ENCODE measurements around the gene PEAK1. TPM values are rescaled to one million over a fixed set of nuclear protein-coding genes. Genes with fewer than 3 reads are reported as not detected.

Gene PEAK1
- 14.0 and 16.5 TPM in 2 replicates for total RNA-seq (2014; rRNA removed; shearing (Covaris generic))
- polyA plus RNA-seq (2015; cell fraction: cytosol; rRNA removed) = 7.9 and 12.7 TPM in 2 replicates
- 25.4 and 31.0 TPM in 2 replicates for polyA plus RNA-seq (2015; cell fraction: nucleus; rRNA removed)

- peak; percentile 97 for DNase-seq (ENCODE audit: low read depth)
Measured at GRCh38 chr15:77419836-77420609, at the start of gene PEAK1. Gene PEAK1 (minus strand): TSS chr15:77420104. CDS start chr15:77181926, 238,178 bp downstream.

DNA sequence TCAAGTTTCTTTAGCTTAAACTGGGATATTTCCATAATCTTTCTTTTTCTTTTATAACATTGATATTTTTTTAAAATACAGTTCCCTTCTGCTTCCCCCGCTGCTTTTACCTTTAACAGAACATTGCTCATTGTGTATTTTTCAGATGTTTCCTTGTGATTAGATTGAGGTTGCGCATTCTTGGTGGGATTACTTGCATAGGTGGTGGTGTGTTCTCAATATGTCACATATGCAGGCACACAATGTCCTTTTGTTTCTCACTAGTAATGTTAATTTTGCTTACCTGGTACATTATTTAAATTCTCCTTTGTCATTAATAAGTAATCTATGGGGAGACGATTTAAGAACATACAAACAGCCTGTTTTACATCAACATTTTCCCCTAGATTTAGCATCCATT lies 49.0 kb upstream of the PEAK1 start:
- no peak for DNase-seq (ENCODE audit: low read depth)

DNA sequence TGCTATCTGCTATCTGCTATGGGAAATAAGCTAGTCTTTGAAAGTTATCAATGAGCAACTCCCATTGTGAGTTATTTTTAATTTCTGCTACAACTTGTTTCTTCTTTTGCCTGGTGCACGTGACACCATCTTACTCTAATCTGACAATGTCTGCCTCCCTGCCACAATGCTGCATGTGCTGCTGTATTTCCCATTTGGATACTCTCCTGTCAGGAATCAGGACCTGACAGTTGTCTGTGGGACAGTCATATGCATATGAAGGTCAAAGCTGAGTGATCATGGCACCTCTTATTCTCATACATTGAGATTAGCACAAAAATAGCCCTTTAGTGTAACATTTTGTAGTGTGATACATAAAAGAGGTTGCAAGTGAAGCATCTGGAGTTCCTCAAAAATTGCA lies 46.6 kb upstream of the PEAK1 start:
- DNase-seq (ENCODE audit: low read depth) = no peak

- DNase-seq (ENCODE audit: low read depth) = no peak
Measured at GRCh38 chr15:77464129-77464865, 44.4 kb upstream of the PEAK1 start.

- DNase-seq (ENCODE audit: low read depth) = no peak
Measured at GRCh38 chr15:77461486-77461885, 41.6 kb upstream of the PEAK1 start.

DNA sequence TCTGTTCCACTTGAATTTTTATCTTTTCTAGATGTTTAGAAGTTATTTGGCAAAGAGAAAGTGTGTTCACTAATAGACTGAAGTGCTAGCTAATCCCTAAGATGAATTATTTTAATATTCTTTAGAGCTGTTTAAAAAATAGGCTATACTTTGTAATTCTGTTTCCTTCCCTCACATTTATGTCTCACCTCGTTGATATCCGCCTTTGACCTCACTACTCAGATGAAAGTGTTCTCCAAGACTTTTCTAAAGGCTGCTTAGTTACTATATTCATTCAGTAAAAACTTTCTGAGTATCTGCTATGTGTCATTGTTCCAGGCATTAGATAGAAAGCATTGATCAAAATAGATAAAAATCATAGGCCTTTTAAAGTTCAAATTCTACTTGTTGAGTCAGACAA lies 39.1 kb upstream of the PEAK1 start:
- no peak for DNase-seq (ENCODE audit: low read depth)

GRCh38 chr15:77457905-77458265 lies 38.0 kb upstream of the PEAK1 start:
- DNase-seq (ENCODE audit: low read depth) = peak; percentile 73

GRCh38 chr15:77457191-77457904 lies 37.4 kb upstream of the PEAK1 start:
- no peak for DNase-seq (ENCODE audit: low read depth)

GRCh38 chr15:77456746-77457145 lies 36.8 kb upstream of the PEAK1 start:
- no peak for DNase-seq (ENCODE audit: low read depth)

DNA sequence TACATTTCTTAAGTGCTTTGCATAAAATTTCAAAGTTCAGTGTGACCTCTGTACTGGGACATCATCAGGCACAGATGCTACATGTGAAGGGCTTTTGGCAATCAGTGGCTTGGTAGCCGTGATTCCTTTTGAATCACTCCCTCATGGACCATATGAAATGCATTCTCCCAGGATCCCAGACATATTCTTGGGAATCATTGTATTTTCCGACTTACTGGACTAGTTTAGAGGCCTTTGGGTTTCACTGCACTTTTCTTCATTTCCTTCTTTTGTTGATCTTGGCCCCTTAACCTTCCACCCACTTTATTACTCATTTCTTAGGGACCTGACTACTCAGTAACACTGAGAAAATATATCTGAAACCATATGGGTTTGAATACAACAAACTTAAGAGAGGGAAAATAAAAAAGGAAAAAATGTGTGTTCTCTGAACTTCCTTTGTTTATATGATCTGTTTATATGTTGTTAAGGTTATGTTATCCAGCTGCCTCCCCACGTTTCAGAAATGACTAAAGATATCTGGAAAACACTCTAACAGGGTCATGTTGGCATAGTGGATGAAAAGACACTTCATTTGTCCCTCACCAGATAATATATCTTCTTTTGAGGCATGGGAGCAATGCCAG lies 35.9 kb upstream of the PEAK1 start:
- peak; percentile 77 for DNase-seq (ENCODE audit: low read depth)

DNA sequence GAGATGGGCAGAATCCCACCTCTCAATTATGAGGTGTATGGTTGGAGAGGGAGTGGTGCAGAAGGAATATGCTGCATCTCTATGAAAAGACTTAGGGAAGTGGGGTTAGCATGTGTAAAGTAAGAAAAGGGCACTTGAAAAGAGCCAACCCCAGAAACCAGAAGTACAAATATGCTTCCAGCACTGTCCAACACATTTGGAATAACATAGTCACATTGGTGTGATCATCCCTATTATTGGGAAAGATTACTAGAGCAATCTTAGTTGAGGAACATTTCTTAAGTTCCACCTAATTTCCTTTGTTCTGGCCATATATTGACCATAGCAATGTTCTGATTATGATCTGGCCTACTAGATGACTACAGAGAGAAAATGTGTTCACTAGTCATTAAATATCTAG lies 35.0 kb upstream of the PEAK1 start:
- no peak for DNase-seq (ENCODE audit: low read depth)

- DNase-seq (ENCODE audit: low read depth) = no peak
Measured at GRCh38 chr15:77454265-77454664, 34.4 kb upstream of the PEAK1 start.

DNA sequence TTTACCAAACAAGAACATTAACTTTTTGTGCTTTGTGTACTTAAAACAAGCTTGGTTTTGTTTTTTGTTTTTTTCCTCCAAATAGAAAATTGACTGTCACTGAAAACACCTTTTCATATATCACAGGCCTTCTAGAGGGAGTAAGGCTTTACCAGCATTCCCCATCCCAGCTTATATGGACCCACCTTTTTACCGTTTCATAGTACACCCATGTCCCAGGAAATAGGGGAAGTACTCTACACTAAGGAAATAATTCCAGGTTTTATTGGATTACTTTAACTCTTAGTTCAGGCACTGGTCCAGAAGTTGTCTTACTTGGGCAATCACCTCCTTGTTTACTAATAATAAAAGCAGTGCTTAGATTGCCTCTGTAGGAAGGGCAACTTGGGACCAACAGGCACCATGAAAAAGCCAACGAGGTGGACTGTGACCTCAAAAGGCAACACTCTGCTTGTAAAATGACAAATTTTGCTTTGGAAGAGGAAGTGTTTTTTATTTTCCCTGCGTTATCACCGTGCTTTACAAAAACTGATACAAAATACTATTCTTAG lies 27.0 kb upstream of the PEAK1 start:
- DNase-seq (ENCODE audit: low read depth) = no peak

DNA sequence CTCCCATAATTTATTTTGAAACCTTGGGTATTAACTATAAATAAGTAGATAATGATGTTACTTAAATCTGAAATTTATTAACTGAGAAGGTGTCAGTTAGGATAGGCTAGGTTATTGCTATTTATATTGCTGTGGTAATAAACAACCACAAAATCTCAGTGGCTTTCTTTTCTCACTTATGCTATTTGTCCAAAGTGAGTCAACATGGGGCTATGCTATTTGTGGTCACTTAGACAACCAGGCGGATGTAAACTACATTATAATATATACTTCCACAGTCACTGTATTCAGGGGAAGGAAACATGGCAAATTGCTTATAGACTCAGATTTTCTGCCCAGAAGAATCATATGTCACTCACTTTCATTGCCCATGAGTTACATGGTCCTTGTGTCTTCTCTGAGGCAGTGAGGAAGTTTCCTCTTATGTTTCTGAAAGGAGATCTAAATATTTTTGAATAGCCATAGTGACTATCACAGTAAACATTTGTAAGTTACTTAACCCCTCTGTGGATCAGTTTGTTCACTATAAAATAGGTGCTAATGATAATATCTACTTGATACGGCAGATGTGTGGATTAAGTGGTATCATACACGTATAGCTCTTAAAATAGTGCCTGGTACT lies 20.6 kb upstream of the PEAK1 start:
- peak; percentile 59 for DNase-seq (ENCODE audit: low read depth)

GRCh38 chr15:77437264-77437663 lies 17.4 kb upstream of the PEAK1 start:
- DNase-seq (ENCODE audit: low read depth) = no peak

DNA sequence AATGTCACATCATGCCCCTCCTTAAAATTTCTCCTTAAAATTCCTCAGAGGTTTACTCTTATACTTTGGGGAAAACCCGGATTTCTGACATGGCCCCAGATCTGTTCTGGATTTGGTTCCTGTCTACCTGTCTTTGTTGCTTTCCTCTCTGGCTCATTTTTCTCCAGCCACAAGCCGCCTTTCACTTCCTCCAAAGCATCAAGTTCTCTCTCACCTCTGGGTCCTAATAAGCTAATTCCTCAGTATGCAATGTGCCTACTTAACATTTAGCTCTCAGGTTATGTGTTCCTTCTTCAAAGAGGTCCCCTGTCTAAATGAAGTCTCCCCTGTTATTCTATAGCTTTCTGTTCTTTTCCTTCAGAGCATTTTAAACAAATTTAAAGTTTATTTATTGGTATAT lies 16.9 kb upstream of the PEAK1 start:
- DNase-seq (ENCODE audit: low read depth) = no peak

DNA sequence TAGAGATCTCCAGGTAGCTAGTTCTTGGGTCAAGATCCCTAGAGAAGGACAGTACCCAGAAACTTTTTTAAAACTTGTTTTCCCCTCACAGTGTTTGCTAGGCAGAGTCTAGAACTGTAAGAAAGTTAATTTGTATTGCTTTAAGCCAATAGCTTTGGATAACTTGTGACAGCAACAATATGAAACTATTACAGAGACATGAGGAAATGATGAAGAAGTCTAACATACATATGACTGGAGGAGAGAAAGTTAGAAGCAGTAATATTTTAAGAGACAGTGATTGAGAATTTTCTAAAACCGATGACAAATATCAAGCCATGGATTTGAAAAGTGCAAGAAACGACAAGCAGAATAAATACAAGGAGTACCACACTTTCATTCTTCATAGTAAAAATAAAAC lies 10.7 kb upstream of the PEAK1 start:
- DNase-seq (ENCODE audit: low read depth) = no peak

- no peak for DNase-seq (ENCODE audit: low read depth)
Measured at GRCh38 chr15:77430213-77430612, 10.3 kb upstream of the PEAK1 start.

DNA sequence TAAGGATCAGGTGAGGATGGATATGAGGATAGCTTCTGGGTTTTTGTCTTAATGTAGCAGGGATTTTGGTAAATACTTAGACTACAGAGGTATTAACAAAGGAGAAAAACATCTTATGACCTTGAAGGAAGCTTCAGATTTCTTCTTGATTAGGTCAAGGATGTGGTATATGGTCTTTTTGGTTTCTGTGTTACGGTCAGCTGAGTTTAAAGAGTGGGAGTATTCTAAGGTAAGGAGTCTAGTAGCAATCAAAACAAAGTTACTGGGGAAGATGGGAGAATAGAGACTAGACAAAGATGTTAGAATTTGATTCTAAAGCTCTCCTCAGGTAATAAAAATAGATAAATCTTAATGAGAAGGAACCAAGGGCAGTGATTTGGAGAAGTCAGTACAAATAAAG lies 7.0 kb upstream of the PEAK1 start:
- DNase-seq (ENCODE audit: low read depth) = no peak

DNA sequence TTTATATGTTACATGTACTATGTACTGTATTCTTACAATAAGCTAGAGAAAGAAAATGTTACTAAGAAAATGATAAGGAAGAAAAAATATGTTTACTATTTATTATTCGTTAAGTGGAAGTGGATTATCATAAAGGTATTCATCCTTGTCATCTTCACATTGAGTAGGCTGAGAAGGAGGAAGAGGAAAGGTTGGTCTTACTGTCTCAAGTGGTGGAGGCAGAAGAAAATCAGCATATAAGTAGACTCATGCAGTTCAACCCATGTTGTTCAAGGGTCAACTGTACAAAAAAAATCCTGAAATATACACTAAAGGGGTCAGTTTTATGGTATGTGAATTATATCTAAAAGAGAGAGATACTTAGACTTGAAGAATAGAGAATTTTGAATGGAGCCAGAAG lies 6.5 kb upstream of the PEAK1 start:
- no peak for DNase-seq (ENCODE audit: low read depth)

- no peak for DNase-seq (ENCODE audit: low read depth)
Measured at GRCh38 chr15:77425104-77425503, 5.2 kb upstream of the PEAK1 start.
